Activated naive CD8-positive, alpha-beta T cell treated with anti-CD3 and anti-CD28 coated beads for 36 hours (primary cell): ENCODE measurements around the gene RABEP2. TPM values are rescaled to one million over a fixed set of nuclear protein-coding genes. Genes with fewer than 3 reads are reported as not detected.
"Not testable (repeated sequence)": the region's sequence is repeated elsewhere in the genome, so short reads cannot be mapped to it uniquely, and the experiment has no call there.

ENCODE experiments used
- DNase-seq: peaks from one replicate; pipeline ENCODE4 v3.0.0; 2021
- H3K27ac Mint-ChIP-seq: one replicate; pipeline ENCODE4 v1.8.0; 2022; ENCODE audit warnings: mild to moderate bottlenecking, moderate library complexity, mixed read lengths
- H3K27me3 Mint-ChIP-seq: one replicate; pipeline ENCODE4 v1.8.0; 2022; ENCODE audit warnings: mild to moderate bottlenecking, mixed read lengths
- H3K36me3 Mint-ChIP-seq: one replicate; pipeline ENCODE4 v1.8.0; 2021; ENCODE audit warnings: mild to moderate bottlenecking, mixed read lengths
- H3K4me1 Mint-ChIP-seq: one replicate; pipeline ENCODE4 v1.8.0; 2021; ENCODE audit warnings: mixed read lengths
- H3K4me3 Mint-ChIP-seq: one replicate; pipeline ENCODE4 v1.8.0; 2022; ENCODE audit warnings: mild to moderate bottlenecking, moderate library complexity, mixed read lengths
- H3K9me3 Mint-ChIP-seq: one replicate; pipeline ENCODE4 v1.8.0; 2022; ENCODE audit warnings: mixed read lengths
- total RNA-seq, 2 experiments: library from RNA; stranded (reverse); gene quantifications; one replicate each; pipeline ENCODE4 v1.2.3, GENCODE V29; 2021

The RABEP2 gene
- total RNA-seq, 2 experiments from 2014 or later: 11.4 to 12.5 TPM

- Mint-ChIP-seq H3K9me3 (no peaks in the 10 kb centered on the region), H3K4me3 (no peak overlapping the region), H3K36me3 (no peaks in the 10 kb centered on the region), H3K4me1 (peaks cover 3% of the 10 kb centered on the region), H3K27ac (no peak overlapping the region), H3K27me3 (no peaks in the 10 kb centered on the region)
- no peak for DNase-seq
These were observed 23.2 kb downstream of the RABEP2 start for GRCh38 chr16:28901862-28902261.

- no peaks in the 10 kb centered on the region for H3K27me3 Mint-ChIP-seq
- peaks cover 3% of the 10 kb centered on the region for H3K4me1 Mint-ChIP-seq
- no peak overlapping the region for H3K4me3 Mint-ChIP-seq
- DNase-seq: no peak
- no peak overlapping the region for H3K27ac Mint-ChIP-seq
- no peaks in the 10 kb centered on the region for H3K9me3 Mint-ChIP-seq
- H3K36me3 Mint-ChIP-seq: no peaks in the 10 kb centered on the region
These were observed 24.4 kb downstream of the RABEP2 start for GRCh38 chr16:28900601-28901000.

GRCh38 chr16:28899882-28900590 is 25.0 kb downstream of the RABEP2 start:
- Mint-ChIP-seq H3K4me1 (peaks cover 3% of the 10 kb centered on the region), H3K4me3 (no peak overlapping the region), H3K27ac (no peak overlapping the region), H3K27me3 (no peaks in the 10 kb centered on the region), H3K9me3 (no peaks in the 10 kb centered on the region), H3K36me3 (no peaks in the 10 kb centered on the region)
- no peak for DNase-seq

- DNase-seq: no peak
- Mint-ChIP-seq H3K27ac (no peak overlapping the region), H3K9me3 (no peaks in the 10 kb centered on the region), H3K36me3 (no peaks in the 10 kb centered on the region), H3K27me3 (no peaks in the 10 kb centered on the region), H3K4me3 (no peak overlapping the region), H3K4me1 (peaks cover 3% of the 10 kb centered on the region)
These were observed 26.1 kb downstream of the RABEP2 start for GRCh38 chr16:28898942-28899341.

GRCh38 chr16:28898266-28898665 is 26.8 kb downstream of the RABEP2 start:
- no peak for DNase-seq
- Mint-ChIP-seq H3K4me1 (peaks cover 3% of the 10 kb centered on the region), H3K4me3 (no peak overlapping the region), H3K9me3 (no peaks in the 10 kb centered on the region), H3K36me3 (no peaks in the 10 kb centered on the region), H3K27ac (no peak overlapping the region), H3K27me3 (no peaks in the 10 kb centered on the region)

GRCh38 chr16:28897826-28898225 is 27.2 kb downstream of the RABEP2 start:
- peaks cover 2% of the 10 kb centered on the region for H3K4me1 Mint-ChIP-seq

GRCh38 chr16:28895609-28896008 is 29.4 kb downstream of the RABEP2 start:
- no peaks in the 10 kb centered on the region for H3K27me3 Mint-ChIP-seq
- no peak overlapping the region for H3K4me3 Mint-ChIP-seq
- no peaks in the 10 kb centered on the region for H3K4me1 Mint-ChIP-seq
- no peaks in the 10 kb centered on the region for H3K9me3 Mint-ChIP-seq
- DNase-seq: no peak
- no peaks in the 10 kb centered on the region for H3K36me3 Mint-ChIP-seq
- no peak overlapping the region for H3K27ac Mint-ChIP-seq

More at GRCh38 chr16:28897826-28898225, 27.2 kb downstream of the RABEP2 start:
- Mint-ChIP-seq H3K27me3 (no peaks in the 10 kb centered on the region), H3K36me3 (no peaks in the 10 kb centered on the region), H3K9me3 (no peaks in the 10 kb centered on the region), H3K4me3 (no peak overlapping the region), H3K27ac (no peak overlapping the region)
- DNase-seq: no peak

- no peak for DNase-seq
- H3K27ac Mint-ChIP-seq: no peak overlapping the region
- H3K4me1 Mint-ChIP-seq: no peaks in the 10 kb centered on the region
- no peaks in the 10 kb centered on the region for H3K9me3 Mint-ChIP-seq
- no peak overlapping the region for H3K4me3 Mint-ChIP-seq
- no peaks in the 10 kb centered on the region for H3K36me3 Mint-ChIP-seq
- H3K27me3 Mint-ChIP-seq: no peaks in the 10 kb centered on the region
These were observed 31.7 kb downstream of the RABEP2 start for GRCh38 chr16:28893291-28893690.

GRCh38 chr16:28891964-28892890 is 32.8 kb downstream of the RABEP2 start:
- no peak for DNase-seq
- Mint-ChIP-seq H3K4me1 (no peaks in the 10 kb centered on the region), H3K36me3 (no peaks in the 10 kb centered on the region), H3K4me3 (no peak overlapping the region), H3K9me3 (no peaks in the 10 kb centered on the region), H3K27me3 (no peaks in the 10 kb centered on the region), H3K27ac (no peak overlapping the region)

- H3K4me3 Mint-ChIP-seq, H3K36me3 Mint-ChIP-seq, H3K4me1 Mint-ChIP-seq, H3K27ac Mint-ChIP-seq, H3K9me3 Mint-ChIP-seq, H3K27me3 Mint-ChIP-seq, DNase-seq: not testable (repeated sequence)
These were observed 34.7 kb downstream of the RABEP2 start for GRCh38 chr16:28890355-28890754.

GRCh38 chr16:28886945-28887344 is 38.1 kb downstream of the RABEP2 start:
- no peaks in the 10 kb centered on the region for H3K36me3 Mint-ChIP-seq
- no peak overlapping the region for H3K4me3 Mint-ChIP-seq
- peaks cover 5% of the 10 kb centered on the region for H3K27me3 Mint-ChIP-seq
- no peaks in the 10 kb centered on the region for H3K4me1 Mint-ChIP-seq
- DNase-seq: no peak
- H3K9me3 Mint-ChIP-seq: no peaks in the 10 kb centered on the region
- H3K27ac Mint-ChIP-seq: no peak overlapping the region

GRCh38 chr16:28884045-28884444 is 41.0 kb downstream of the RABEP2 start:
- Mint-ChIP-seq H3K9me3 (no peaks in the 10 kb centered on the region), H3K4me1 (peaks cover 10% of the 10 kb centered on the region), H3K4me3 (no peak overlapping the region), H3K27me3 (peaks cover 15% of the 10 kb centered on the region), H3K27ac (no peak overlapping the region), H3K36me3 (peaks cover 2% of the 10 kb centered on the region)
- no peak for DNase-seq

- DNase-seq: no peak
- Mint-ChIP-seq H3K4me3 (no peak overlapping the region), H3K27me3 (peaks cover 15% of the 10 kb centered on the region), H3K9me3 (no peaks in the 10 kb centered on the region), H3K36me3 (peaks cover 2% of the 10 kb centered on the region), H3K4me1 (peaks cover 17% of the 10 kb centered on the region), H3K27ac (no peak overlapping the region)
These were observed 41.6 kb downstream of the RABEP2 start for GRCh38 chr16:28883221-28883996.

- Mint-ChIP-seq H3K4me3 (no peak overlapping the region), H3K27ac (no peak overlapping the region), H3K27me3 (peaks cover 15% of the 10 kb centered on the region), H3K36me3 (peaks cover 2% of the 10 kb centered on the region), H3K4me1 (peaks cover 22% of the 10 kb centered on the region), H3K9me3 (no peaks in the 10 kb centered on the region)
- DNase-seq: no peak
These were observed 42.4 kb downstream of the RABEP2 start for GRCh38 chr16:28882551-28883160.

- not testable (repeated sequence) for H3K36me3 Mint-ChIP-seq, DNase-seq, H3K4me3 Mint-ChIP-seq, H3K27ac Mint-ChIP-seq, H3K9me3 Mint-ChIP-seq
- peaks cover 27% of the 10 kb centered on the region for H3K4me1 Mint-ChIP-seq
- peaks cover 15% of the 10 kb centered on the region for H3K27me3 Mint-ChIP-seq
These were observed 43.5 kb downstream of the RABEP2 start for GRCh38 chr16:28881565-28881964.
